Endothelial cell (in vitro differentiated cells): Measurements from ENCODE around the gene PDE11A. TPM values are rescaled to one million over a fixed set of nuclear protein-coding genes. Genes with fewer than 3 reads are reported as not detected.
A peak's percentile ranks its signal among the peaks of the same experiment; 100 is the strongest.

ENCODE experiments used
- DNase-seq: peaks from one replicate; pipeline ENCODE4 v3.0.0; 2021; ENCODE audit warnings: low spot score
- H3K27ac Mint-ChIP-seq: one replicate; pipeline ENCODE4 v1.8.0; 2021; ENCODE audit warnings: mixed read lengths, inconsistent platforms; ENCODE audit not compliant: unreplicated experiment
- H3K27me3 Mint-ChIP-seq: one replicate; pipeline ENCODE4 v1.8.0; 2021; ENCODE audit warnings: mild to moderate bottlenecking, moderate library complexity, mixed read lengths, inconsistent platforms; ENCODE audit not compliant: unreplicated experiment
- H3K36me3 Mint-ChIP-seq: one replicate; pipeline ENCODE4 v1.8.0; 2021; ENCODE audit warnings: mild to moderate bottlenecking, low read depth, mixed read lengths, inconsistent platforms; ENCODE audit not compliant: unreplicated experiment
- H3K4me1 Mint-ChIP-seq: one replicate; pipeline ENCODE4 v1.8.0; 2021; ENCODE audit warnings: mild to moderate bottlenecking, mixed read lengths, inconsistent platforms; ENCODE audit not compliant: unreplicated experiment
- H3K4me3 Mint-ChIP-seq: one replicate; pipeline ENCODE4 v1.8.0; 2021; ENCODE audit warnings: mild to moderate bottlenecking, mixed read lengths, inconsistent platforms; ENCODE audit not compliant: unreplicated experiment
- H3K9me3 Mint-ChIP-seq: one replicate; pipeline ENCODE4 v1.8.0; 2021; ENCODE audit warnings: mixed read lengths, inconsistent platforms; ENCODE audit not compliant: unreplicated experiment
- CTCF ChIP-seq: fragments of 200-600 bp; sonication (generic); IDR thresholded peaks from one replicate; pipeline ENCODE4 v1.5.0; 2021; ENCODE audit warnings: antibody characterized with exemption; ENCODE audit not compliant: unreplicated experiment
- total RNA-seq: library from RNA; stranded (reverse); fragmentation: NEBNext Ultra II Directional; extraction: Animal tissue kit (Norgen Biotek cat#: 25700); gene quantifications from one replicate; pipeline ENCODE4 v1.2.1, GENCODE V29; 2021; ENCODE audit not compliant: unreplicated experiment

PDE11A gene
- total RNA-seq, 1 donor from 2014 or later = 1.7 TPM

DNA sequence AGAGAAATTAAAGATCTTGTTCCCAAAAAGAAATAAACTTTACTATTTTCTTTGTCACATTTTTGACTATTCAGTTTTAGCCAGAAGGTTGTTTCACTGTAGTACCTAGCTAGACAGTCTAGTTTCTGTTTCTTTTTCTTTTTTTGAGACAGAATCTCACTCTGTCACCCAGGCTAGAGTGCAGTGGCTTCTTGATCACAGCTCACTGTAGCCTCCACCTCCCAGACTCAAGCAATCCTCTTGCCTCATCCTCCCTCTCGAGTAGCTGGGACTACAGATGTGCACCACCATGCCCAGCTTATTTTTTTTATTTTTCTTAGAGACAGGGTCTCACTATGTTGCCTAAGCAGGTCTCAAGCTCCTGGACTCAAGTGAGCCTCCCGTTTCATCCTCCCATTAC is 41.9 kb upstream of the PDE11A start:
- Mint-ChIP-seq H3K4me3 (no peak overlapping the region), H3K9me3 (no peaks in the 10 kb centered on the region), H3K27ac (no peak overlapping the region), H3K4me1 (peaks cover 5% of the 10 kb centered on the region), H3K27me3 (no peaks in the 10 kb centered on the region), H3K36me3 (no peaks in the 10 kb centered on the region)
- DNase-seq = no peak
- TF ChIP-seq CTCF = no peak

DNA sequence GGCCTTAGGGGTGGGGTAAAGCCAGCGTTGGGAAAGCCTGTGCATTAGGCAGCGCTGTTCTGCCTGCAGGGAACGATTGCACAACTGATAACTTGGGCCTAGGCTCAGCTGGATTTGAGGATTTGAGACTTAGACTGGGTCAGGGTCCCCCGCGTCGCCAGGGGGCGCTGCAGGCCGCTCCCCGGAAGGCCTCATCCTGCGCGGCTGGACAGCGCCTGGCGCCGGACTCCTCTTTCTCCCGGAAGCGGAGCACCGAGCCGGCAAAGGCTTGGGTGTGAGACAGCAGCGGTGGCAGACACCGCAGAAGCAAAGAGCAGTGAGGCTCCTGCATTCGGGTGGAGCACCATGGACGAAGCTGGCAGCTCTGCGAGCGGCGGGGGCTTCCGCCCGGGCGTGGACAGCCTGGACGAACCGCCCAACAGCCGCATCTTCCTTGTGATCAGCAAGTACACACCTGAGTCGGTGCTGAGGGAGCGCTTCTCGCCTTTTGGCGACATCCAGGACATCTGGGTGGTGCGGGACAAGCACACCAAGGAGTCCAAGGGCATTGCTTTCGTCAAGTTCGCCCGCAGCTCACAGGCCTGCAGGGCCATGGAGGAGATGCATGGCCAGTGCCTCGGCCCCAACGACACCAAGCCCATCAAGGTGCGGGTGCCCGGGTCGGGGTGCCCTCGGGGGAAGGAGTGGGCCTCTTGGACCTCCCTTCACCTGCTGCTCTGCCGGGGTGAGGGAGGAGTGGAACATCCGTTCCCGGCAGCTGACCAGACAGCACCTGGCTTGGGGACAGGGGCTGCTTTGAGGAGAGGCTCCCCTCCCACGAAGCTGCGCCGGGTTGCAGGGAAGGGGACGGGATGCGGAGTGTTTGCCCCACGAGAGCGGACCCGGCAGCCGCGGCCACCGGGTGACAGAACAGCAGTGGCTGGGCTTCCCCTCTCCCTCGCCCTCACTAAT is 39.9 kb upstream of the PDE11A start, which contains the start of gene RBM45:
Gene RBM45, plus strand, starts transcription at position 236 of the 951 bp plus-strand sequence. Its CDS starts 110 bp downstream, at position 346.
- TF ChIP-seq CTCF = peak; percentile 95
- Mint-ChIP-seq H3K4me3 (peak within 1 kb of the TSS; percentile 96), H3K27me3 (no peaks in the 10 kb centered on the region), H3K27ac (no peak within 1 kb of the TSS), H3K36me3 (no peaks in the 10 kb centered on the region), H3K4me1 (peaks cover 5% of the 10 kb centered on the region), H3K9me3 (no peaks in the 10 kb centered on the region)
- peak; percentile 89 for DNase-seq

GRCh38 chr2:178111743-178112142 is 39.2 kb upstream of the PDE11A start:
- no peak overlapping the region for H3K27ac Mint-ChIP-seq

GRCh38 chr2:178110681-178111080 is 38.1 kb upstream of the PDE11A start:
- Mint-ChIP-seq H3K4me1 (peaks cover 5% of the 10 kb centered on the region), H3K27me3 (no peaks in the 10 kb centered on the region), H3K27ac (no peak overlapping the region), H3K4me3 (no peak overlapping the region), H3K36me3 (no peaks in the 10 kb centered on the region), H3K9me3 (no peaks in the 10 kb centered on the region)
- DNase-seq = no peak
- TF ChIP-seq CTCF = no peak

More at GRCh38 chr2:178111743-178112142, 39.2 kb upstream of the PDE11A start:
- no peak for DNase-seq
- no peak for TF ChIP-seq CTCF
- H3K4me3 Mint-ChIP-seq = peak overlapping the region; percentile 7
- no peaks in the 10 kb centered on the region for H3K36me3 Mint-ChIP-seq
- H3K4me1 Mint-ChIP-seq = peaks cover 5% of the 10 kb centered on the region
- no peaks in the 10 kb centered on the region for H3K27me3 Mint-ChIP-seq
- no peaks in the 10 kb centered on the region for H3K9me3 Mint-ChIP-seq

GRCh38 chr2:178109813-178110212 is 37.2 kb upstream of the PDE11A start:
- peaks cover 5% of the 10 kb centered on the region for H3K4me1 Mint-ChIP-seq
- TF ChIP-seq CTCF = peak; percentile 62
- no peak overlapping the region for H3K27ac Mint-ChIP-seq
- no peaks in the 10 kb centered on the region for H3K27me3 Mint-ChIP-seq
- no peaks in the 10 kb centered on the region for H3K36me3 Mint-ChIP-seq
- no peak overlapping the region for H3K4me3 Mint-ChIP-seq
- H3K9me3 Mint-ChIP-seq = no peaks in the 10 kb centered on the region
- DNase-seq = no peak
